Breast epithelium (tissue), 4 donors: ENCODE results near the gene PLEKHD1. TPM values are rescaled to one million over a fixed set of nuclear protein-coding genes. Genes with fewer than 3 reads are reported as not detected.

ENCODE experiments used
- DNase-seq, 2 donors: peaks; one replicate each; pipeline ENCODE4 v3.0.0-alpha.2; 2019; ENCODE audit warnings: low spot score in 2 of 2
- H3K27ac ChIP-seq, 2 donors: fragments of 200-600 bp; sonication (generic) in 1 of 2; one replicate each; pipeline ENCODE4 v1.5.1; 2016 to 2019; ENCODE audit warnings: mild to moderate bottlenecking in 1 of 2
- H3K27me3 ChIP-seq, 2 donors: fragments of 200-600 bp; sonication (generic) in 1 of 2; one replicate each; pipeline versions ENCODE4 v1.5.1 to v1.6.0; 2017 to 2019; ENCODE audit warnings: control low read depth in 1 of 2, mild to moderate bottlenecking in 1 of 2
- H3K36me3 ChIP-seq: fragments of 200-600 bp; one replicate; pipeline ENCODE4 v1.5.1; 2019
- H3K4me1 ChIP-seq, 2 donors: fragments of 200-600 bp; sonication (generic); one replicate each; pipeline ENCODE4 v1.5.1; 2016 to 2019; ENCODE audit warnings: control low read depth in 1 of 2
- H3K4me3 ChIP-seq, 3 donors: fragments of 200-600 bp; sonication (generic); 1 replicate in 2 of 3; 2 replicates in 1 of 3; pipeline ENCODE4 v1.5.1; 2016 to 2019; ENCODE audit warnings: mild to moderate bottlenecking in 3 of 3, moderate library complexity in 2 of 3
- H3K9me3 ChIP-seq, 2 donors: fragments of 200-600 bp; sonication (generic) in 1 of 2; one replicate each; pipeline ENCODE4 v1.5.1; 2016 to 2019; ENCODE audit warnings: control low read depth in 1 of 2
- POLR2A ChIP-seq: fragments of 450-650 bp; IDR thresholded peaks from one replicate; pipeline ENCODE4 v1.6.1; 2016; ENCODE audit warnings: antibody characterized with exemption, mild to moderate bottlenecking, moderate library complexity
- POLR2AphosphoS5 ChIP-seq, 3 donors: sonication (generic); formaldehyde crosslinking; IDR thresholded peaks; one replicate each; pipeline ENCODE4 v1.6.1; 2017; ENCODE audit warnings: antibody characterized with exemption in 3 of 3
- intact Hi-C: fragments of 100-400 bp; cut with DNase I; formaldehyde crosslinking; loops from one replicate; pipeline ENCODE4 v1.15.1; 2023; ENCODE audit warnings: low total_unique reads
- total RNA-seq, 3 donors: library from RNA; depleted of rRNA; stranded (reverse); fragments of >200 nt; gene quantifications; one replicate each; pipeline ENCODE4 v1.1.0, GENCODE V29; 2016
- TF ChIP-seq, protein P1 (sequence below), 3 donors: fragments of 450-650 bp; IDR thresholded peaks; one replicate each; pipeline ENCODE4 v1.5.1; 2016 to 2017; ENCODE audit warnings: antibody characterized with exemption in 3 of 3, mild to moderate bottlenecking in 3 of 3, moderate library complexity in 3 of 3

The PLEKHD1 gene
- total RNA-seq, 3 donors from 2014 or later = under 0.01 to 2.3 (median 2.0) TPM

DNA sequence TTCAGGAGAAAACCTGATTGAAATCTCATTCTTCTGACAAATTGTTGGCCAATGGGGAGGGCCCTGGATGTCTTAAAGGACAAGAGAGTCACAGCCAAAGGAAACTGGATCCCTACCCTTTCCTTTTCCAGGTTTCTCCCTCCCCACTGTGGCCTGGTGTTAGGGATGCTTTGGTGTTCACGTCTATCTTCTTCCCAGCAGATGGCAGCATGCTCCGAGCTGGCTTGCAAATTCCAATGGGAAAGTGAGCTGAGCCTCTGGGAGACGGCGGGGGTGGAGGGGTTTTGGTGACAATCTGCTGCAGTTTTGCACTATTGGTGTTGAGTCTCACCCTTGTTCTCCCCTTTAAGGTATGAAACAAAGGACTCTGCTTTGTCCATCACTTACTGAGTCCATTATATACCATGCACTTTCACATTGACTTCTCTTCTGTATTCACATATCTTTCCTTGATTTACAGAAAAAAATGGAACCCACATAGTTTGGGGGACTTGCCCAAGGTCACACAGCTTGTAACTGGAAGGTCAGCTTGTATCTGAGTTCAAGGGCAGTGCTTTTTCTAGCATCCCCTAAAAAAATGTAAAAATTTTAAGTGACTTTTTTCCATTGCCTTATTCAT, 50.8 kb downstream of the PLEKHD1 start:
- H3K36me3 ChIP-seq = no peaks in the 10 kb centered on the region
- no peak overlapping the region for H3K27ac ChIP-seq
- intact Hi-C loops = no loop called here
- no peaks in the 10 kb centered on the region for H3K9me3 ChIP-seq
- no peaks in the 10 kb centered on the region for H3K4me1 ChIP-seq
- no peak overlapping the region for H3K4me3 ChIP-seq
- TF ChIP-seq POLR2AphosphoS5 (IDR thresholded peaks at IDR 0.05) (no peak), POLR2A (no peak)
- TF ChIP-seq, protein P1, sequence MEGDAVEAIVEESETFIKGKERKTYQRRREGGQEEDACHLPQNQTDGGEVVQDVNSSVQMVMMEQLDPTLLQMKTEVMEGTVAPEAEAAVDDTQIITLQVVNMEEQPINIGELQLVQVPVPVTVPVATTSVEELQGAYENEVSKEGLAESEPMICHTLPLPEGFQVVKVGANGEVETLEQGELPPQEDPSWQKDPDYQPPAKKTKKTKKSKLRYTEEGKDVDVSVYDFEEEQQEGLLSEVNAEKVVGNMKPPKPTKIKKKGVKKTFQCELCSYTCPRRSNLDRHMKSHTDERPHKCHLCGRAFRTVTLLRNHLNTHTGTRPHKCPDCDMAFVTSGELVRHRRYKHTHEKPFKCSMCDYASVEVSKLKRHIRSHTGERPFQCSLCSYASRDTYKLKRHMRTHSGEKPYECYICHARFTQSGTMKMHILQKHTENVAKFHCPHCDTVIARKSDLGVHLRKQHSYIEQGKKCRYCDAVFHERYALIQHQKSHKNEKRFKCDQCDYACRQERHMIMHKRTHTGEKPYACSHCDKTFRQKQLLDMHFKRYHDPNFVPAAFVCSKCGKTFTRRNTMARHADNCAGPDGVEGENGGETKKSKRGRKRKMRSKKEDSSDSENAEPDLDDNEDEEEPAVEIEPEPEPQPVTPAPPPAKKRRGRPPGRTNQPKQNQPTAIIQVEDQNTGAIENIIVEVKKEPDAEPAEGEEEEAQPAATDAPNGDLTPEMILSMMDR (IDR thresholded peaks at IDR 0.05) = peak in 2 of 3 donors; percentile 33 to 51
- H3K27me3 ChIP-seq = no peaks in the 10 kb centered on the region
- no peak for DNase-seq

DNA sequence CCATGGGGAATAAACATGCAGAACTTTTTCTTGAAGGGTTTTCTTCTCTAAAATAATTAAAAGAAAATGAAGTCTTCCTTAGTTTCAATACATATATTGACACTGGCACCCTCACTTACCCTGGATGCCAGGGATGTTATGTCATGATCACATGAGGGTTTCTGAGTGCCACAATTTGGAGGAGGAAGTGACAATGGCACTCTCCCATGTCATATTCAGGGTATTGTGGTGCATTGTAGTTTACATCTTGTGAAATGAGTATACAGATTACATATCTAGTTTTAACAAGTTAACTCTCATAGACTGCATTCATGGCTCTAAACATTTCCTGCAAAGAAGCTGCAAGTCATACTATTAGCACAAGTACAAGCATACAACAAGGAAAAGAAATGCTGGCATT, 52.4 kb downstream of the PLEKHD1 start:
- H3K27ac ChIP-seq = no peak overlapping the region
- no peaks in the 10 kb centered on the region for H3K36me3 ChIP-seq
- no peak for DNase-seq
- no peaks in the 10 kb centered on the region for H3K27me3 ChIP-seq
- TF ChIP-seq POLR2A (no peak), POLR2AphosphoS5 (IDR thresholded peaks at IDR 0.05) (no peak)
- TF ChIP-seq, protein P1 (IDR thresholded peaks at IDR 0.05) = no peak
- no peaks in the 10 kb centered on the region for H3K4me1 ChIP-seq
- intact Hi-C loops = no loop called here
- no peaks in the 10 kb centered on the region for H3K9me3 ChIP-seq
- no peak overlapping the region for H3K4me3 ChIP-seq

DNA sequence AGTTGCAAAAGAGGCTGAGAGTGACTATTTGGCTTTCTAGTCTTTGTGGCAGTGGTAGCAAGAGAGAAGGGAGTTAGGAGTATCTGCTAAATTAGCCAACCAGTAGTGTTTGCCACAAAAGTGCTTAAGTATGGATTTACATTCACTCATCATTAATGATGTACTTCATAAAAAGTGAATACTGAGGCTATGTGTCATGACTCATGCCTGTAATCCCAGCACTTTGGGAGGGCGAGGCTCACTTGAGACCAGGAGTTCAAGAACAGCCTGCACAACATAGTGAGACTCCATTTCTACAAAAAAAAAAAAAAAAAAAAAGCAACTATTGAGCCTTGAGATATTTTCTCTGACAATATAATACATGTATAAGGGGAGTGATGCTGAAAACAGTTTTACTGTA, 53.4 kb downstream of the PLEKHD1 start:
- no peaks in the 10 kb centered on the region for H3K9me3 ChIP-seq
- intact Hi-C loops = no loop called here
- TF ChIP-seq POLR2A (no peak), POLR2AphosphoS5 (IDR thresholded peaks at IDR 0.05) (no peak)
- TF ChIP-seq, protein P1 (IDR thresholded peaks at IDR 0.05) = no peak

DNA sequence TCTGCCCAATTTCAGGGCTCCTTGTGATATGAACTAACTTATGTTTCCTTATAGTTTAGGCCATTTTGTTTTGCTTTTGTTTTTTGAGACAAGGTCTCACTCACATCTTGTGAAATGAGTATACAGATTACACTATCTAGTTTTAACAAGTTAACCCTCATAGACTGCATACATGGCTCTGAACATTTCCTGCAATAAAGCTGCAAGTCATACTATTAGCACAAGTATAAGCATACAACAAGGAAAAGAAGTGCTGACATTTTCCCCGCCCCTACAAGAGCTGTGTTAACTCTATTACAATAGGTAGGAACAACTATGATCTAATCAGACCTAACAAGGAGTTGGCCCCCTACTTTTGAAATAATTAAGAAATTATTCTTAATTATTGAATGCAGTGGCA, 54.2 kb downstream of the PLEKHD1 start:
- Histone ChIP-seq H3K36me3 (no peaks in the 10 kb centered on the region), H3K27me3 (no peaks in the 10 kb centered on the region), H3K27ac (no peak overlapping the region), H3K4me1 (no peaks in the 10 kb centered on the region), H3K9me3 (no peaks in the 10 kb centered on the region), H3K4me3 (no peak overlapping the region)
- intact Hi-C loops = no loop called here
- TF ChIP-seq POLR2AphosphoS5 (IDR thresholded peaks at IDR 0.05) (no peak), POLR2A (no peak)
- TF ChIP-seq, protein P1 (IDR thresholded peaks at IDR 0.05) = no peak
- no peak for DNase-seq

More for the DNA sequence above, 53.4 kb downstream of the PLEKHD1 start:
- no peak for DNase-seq
- H3K4me1 ChIP-seq = no peaks in the 10 kb centered on the region
- no peaks in the 10 kb centered on the region for H3K27me3 ChIP-seq
- no peaks in the 10 kb centered on the region for H3K36me3 ChIP-seq
- H3K4me3 ChIP-seq = no peak overlapping the region
- H3K27ac ChIP-seq = no peak overlapping the region

DNA sequence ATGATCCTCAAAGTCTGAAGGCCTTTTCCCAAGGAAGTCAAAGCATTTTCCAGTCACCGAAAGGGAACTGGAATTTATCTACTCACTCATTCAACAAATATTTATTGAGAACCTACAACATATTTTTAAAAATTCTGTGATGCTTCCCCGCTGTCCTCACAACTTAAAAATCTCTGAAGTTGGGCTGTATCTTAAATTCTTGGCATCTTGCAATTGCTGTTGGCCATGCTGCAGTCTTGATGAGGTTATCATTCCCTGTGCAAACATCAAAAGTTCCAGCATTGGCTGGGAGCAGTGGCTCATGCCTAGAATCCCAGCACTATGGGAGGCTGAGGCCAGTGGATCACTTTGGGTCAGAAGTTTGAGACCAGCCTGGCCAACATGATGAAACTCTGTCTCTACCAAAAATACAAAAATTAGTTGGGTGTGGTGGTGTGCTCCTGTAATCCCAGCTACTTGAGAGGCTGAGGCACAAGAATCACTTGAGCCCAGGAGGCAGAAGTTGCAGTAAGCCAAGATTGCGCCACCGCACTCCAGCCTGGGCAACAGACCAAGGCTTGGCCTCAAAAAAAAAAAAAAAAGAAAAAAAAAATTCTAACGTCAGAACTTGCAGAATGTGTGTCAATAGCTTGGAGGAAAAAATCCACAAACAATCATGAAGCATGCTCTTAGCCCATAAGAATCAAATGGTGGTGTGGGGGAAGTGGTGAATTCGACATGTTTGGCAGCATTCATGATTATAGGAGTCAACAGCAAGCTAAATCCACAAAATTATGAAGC, 55.3 kb downstream of the PLEKHD1 start:
- Histone ChIP-seq H3K4me1 (no peaks in the 10 kb centered on the region), H3K27ac (peak overlapping the region; percentile 50 to 61), H3K27me3 (no peaks in the 10 kb centered on the region), H3K36me3 (no peaks in the 10 kb centered on the region), H3K4me3 (no peak overlapping the region), H3K9me3 (no peaks in the 10 kb centered on the region)
- peak in 1 of 2 donors; percentile 32 for DNase-seq
- intact Hi-C loops = no loop called here
- TF ChIP-seq POLR2AphosphoS5 (IDR thresholded peaks at IDR 0.05) (peak in 1 of 3 donors; percentile 38), POLR2A (no peak)
- TF ChIP-seq, protein P1 (IDR thresholded peaks at IDR 0.05) = no peak
